HEK293T (cell line): ENCODE measurements around the gene UCP2.
A peak's percentile ranks its signal among the peaks of the same experiment; 100 is the strongest.

ENCODE experiments used
- CTBP1 ChIP-seq: fragments of 450-650 bp; IDR thresholded peaks from 2 replicates; pipeline ENCODE4 v1.6.1; 2016; ENCODE audit warnings: borderline replicate concordance
- ELF4 ChIP-seq: fragments of 450-650 bp; IDR thresholded peaks from 2 replicates; pipeline ENCODE4 v1.6.1; 2017; ENCODE audit warnings: antibody characterized with exemption
- FOXA1 ChIP-seq: fragments of 450-650 bp; IDR thresholded peaks from 2 replicates; pipeline ENCODE4 v1.6.1; 2016; ENCODE audit warnings: mild to moderate bottlenecking
- FOXK2 ChIP-seq: fragments of 450-650 bp; IDR thresholded peaks from 2 replicates; pipeline ENCODE4 v1.6.1; 2016; ENCODE audit warnings: mild to moderate bottlenecking
- PKNOX1 ChIP-seq: fragments of 450-650 bp; IDR thresholded peaks from 2 replicates; pipeline ENCODE4 v1.6.1; 2016
- TARDBP ChIP-seq: fragments of 450-650 bp; IDR thresholded peaks from 2 replicates; pipeline ENCODE4 v1.6.1; 2016
- ZNF384 ChIP-seq: fragments of 450-650 bp; IDR thresholded peaks from 2 replicates; pipeline ENCODE4 v1.6.1; 2016

- no peak for TF ChIP-seq FOXK2
- TF ChIP-seq TARDBP = 0 out of 2 replicates have a peak, but pooled peaks have one; percentile 18
- no peak for TF ChIP-seq ELF4
- no peak for TF ChIP-seq FOXA1
- TF ChIP-seq CTBP1 = peak; percentile 20; the same call in 1 of the 2 replicates
- no peak for TF ChIP-seq PKNOX1
- no peak for TF ChIP-seq ZNF384
Observed at GRCh38 chr11:73983741-73984538, 1.3 kb upstream of the UCP2 start.
